ENCODE results near the gene KLHL10. TPM values are rescaled to one million over a fixed set of nuclear protein-coding genes. Genes with fewer than 3 reads are reported as not detected.

The KLHL10 gene
- total and polyA plus RNA-seq, 2 of the 13 experiments (the other 11 are each of a cell fraction or from before 2014, with no cell fraction given): 0.04 to 0.08 TPM

DNA sequence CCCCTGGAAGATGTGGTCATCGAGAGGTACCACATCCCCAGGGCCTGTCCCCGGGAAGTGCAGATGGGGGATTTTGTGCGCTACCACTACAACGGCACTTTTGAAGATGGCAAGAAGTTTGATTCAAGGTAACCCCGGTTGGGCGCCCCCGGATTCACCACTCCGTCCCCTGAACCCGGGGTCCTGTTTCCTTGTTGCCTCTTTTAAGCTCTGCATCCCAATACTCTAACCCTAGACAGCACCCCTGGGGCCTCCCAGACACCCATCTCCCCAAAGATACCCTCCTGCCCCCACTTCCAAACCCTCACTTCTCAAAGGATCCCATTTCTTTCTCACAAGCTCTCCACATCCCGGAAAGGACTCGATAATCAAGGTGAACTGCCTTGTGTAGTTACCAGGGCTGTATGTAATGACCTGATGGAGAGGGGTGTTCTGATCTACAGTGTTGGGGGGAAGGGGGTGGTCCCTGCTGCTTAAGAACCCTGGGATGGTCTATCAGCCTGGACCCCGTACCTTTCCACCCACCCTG lies 24.4 kb upstream of the KLHL10 start (continued):
- TF ChIP-seq, protein P1, sequence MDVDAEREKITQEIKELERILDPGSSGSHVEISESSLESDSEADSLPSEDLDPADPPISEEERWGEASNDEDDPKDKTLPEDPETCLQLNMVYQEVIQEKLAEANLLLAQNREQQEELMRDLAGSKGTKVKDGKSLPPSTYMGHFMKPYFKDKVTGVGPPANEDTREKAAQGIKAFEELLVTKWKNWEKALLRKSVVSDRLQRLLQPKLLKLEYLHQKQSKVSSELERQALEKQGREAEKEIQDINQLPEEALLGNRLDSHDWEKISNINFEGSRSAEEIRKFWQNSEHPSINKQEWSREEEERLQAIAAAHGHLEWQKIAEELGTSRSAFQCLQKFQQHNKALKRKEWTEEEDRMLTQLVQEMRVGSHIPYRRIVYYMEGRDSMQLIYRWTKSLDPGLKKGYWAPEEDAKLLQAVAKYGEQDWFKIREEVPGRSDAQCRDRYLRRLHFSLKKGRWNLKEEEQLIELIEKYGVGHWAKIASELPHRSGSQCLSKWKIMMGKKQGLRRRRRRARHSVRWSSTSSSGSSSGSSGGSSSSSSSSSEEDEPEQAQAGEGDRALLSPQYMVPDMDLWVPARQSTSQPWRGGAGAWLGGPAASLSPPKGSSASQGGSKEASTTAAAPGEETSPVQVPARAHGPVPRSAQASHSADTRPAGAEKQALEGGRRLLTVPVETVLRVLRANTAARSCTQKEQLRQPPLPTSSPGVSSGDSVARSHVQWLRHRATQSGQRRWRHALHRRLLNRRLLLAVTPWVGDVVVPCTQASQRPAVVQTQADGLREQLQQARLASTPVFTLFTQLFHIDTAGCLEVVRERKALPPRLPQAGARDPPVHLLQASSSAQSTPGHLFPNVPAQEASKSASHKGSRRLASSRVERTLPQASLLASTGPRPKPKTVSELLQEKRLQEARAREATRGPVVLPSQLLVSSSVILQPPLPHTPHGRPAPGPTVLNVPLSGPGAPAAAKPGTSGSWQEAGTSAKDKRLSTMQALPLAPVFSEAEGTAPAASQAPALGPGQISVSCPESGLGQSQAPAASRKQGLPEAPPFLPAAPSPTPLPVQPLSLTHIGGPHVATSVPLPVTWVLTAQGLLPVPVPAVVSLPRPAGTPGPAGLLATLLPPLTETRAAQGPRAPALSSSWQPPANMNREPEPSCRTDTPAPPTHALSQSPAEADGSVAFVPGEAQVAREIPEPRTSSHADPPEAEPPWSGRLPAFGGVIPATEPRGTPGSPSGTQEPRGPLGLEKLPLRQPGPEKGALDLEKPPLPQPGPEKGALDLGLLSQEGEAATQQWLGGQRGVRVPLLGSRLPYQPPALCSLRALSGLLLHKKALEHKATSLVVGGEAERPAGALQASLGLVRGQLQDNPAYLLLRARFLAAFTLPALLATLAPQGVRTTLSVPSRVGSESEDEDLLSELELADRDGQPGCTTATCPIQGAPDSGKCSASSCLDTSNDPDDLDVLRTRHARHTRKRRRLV (CRISPR knock-in tag; IDR thresholded peaks at IDR 0.05): 0 out of 2 replicates have a peak, but pooled peaks have one; percentile 25
- TF ChIP-seq, protein P2, sequence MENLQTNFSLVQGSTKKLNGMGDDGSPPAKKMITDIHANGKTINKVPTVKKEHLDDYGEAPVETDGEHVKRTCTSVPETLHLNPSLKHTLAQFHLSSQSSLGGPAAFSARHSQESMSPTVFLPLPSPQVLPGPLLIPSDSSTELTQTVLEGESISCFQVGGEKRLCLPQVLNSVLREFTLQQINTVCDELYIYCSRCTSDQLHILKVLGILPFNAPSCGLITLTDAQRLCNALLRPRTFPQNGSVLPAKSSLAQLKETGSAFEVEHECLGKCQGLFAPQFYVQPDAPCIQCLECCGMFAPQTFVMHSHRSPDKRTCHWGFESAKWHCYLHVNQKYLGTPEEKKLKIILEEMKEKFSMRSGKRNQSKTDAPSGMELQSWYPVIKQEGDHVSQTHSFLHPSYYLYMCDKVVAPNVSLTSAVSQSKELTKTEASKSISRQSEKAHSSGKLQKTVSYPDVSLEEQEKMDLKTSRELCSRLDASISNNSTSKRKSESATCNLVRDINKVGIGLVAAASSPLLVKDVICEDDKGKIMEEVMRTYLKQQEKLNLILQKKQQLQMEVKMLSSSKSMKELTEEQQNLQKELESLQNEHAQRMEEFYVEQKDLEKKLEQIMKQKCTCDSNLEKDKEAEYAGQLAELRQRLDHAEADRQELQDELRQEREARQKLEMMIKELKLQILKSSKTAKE (CRISPR knock-in tag; IDR thresholded peaks at IDR 0.05; ENCODE audit: borderline replicate concordance): no peak
- TF ChIP-seq ZNF530 (CRISPR knock-in tag; IDR thresholded peaks at IDR 0.05; ENCODE audit: low read depth): no peak
- TF ChIP-seq ZNF143 (CRISPR knock-in tag; IDR thresholded peaks at IDR 0.05): no peak
- TF ChIP-seq, protein P3, sequence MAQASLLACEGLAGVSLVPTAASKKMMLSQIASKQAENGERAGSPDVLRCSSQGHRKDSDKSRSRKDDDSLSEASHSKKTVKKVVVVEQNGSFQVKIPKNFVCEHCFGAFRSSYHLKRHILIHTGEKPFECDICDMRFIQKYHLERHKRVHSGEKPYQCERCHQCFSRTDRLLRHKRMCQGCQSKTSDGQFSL (CRISPR knock-in tag; IDR thresholded peaks at IDR 0.05): no peak
- no peak for TF ChIP-seq ZNF703 (CRISPR knock-in tag; IDR thresholded peaks at IDR 0.05; ENCODE audit: borderline replicate concordance)
- TF ChIP-seq ZSCAN29 (CRISPR knock-in tag; conservative IDR thresholded peaks at IDR 0.05): no peak
- no peak for TF ChIP-seq CEBPG (CRISPR knock-in tag; IDR thresholded peaks at IDR 0.05)
- 0 out of 2 replicates have a peak, but pooled peaks have one; percentile 34 for TF ChIP-seq ZNF333 (CRISPR knock-in tag; IDR thresholded peaks at IDR 0.05; ENCODE audit: borderline replicate concordance)
- TF ChIP-seq NR2F6 (IDR thresholded peaks at IDR 0.05): no peak
- no peak for TF ChIP-seq NR2F6 (CRISPR knock-in tag; IDR thresholded peaks at IDR 0.05)
- no peak for TF ChIP-seq IKZF5 (CRISPR knock-in tag; IDR thresholded peaks at IDR 0.05)
- TF ChIP-seq ZNF777 (CRISPR knock-in tag; IDR thresholded peaks at IDR 0.05): no peak
- no peak for TF ChIP-seq CCAR2 (optimal IDR thresholded peaks at IDR 0.05; ENCODE audit: low read depth, low read length)
- no peak for TF ChIP-seq ZNF296 (CRISPR knock-in tag; conservative IDR thresholded peaks at IDR 0.05)
- no peak for TF ChIP-seq ETS1 (CRISPR knock-in tag; IDR thresholded peaks at IDR 0.05)
- TF ChIP-seq MEIS1 (CRISPR knock-in tag; IDR thresholded peaks at IDR 0.05; ENCODE audit: borderline replicate concordance): no peak
- no peak for TF ChIP-seq ZNF629 (CRISPR knock-in tag; conservative IDR thresholded peaks at IDR 0.05)
- peak in 1 of 2 experiments; percentile 1; a peak in 1 of 4 replicates for TF ChIP-seq POLR2A (IDR thresholded peaks at IDR 0.05; ENCODE audit: insufficient read depth in 1 of 2, low read depth in 2 of 2, low read length in 2 of 2)
- no peak for TF ChIP-seq FIP1L1 (IDR thresholded peaks at IDR 0.05; ENCODE audit: borderline replicate concordance, insufficient read depth, low read depth, low read length)
- TF ChIP-seq ZBTB42 (CRISPR knock-in tag; IDR thresholded peaks at IDR 0.05): no peak
- TF ChIP-seq ZNF674 (CRISPR knock-in tag; IDR thresholded peaks at IDR 0.05; ENCODE audit: low read depth): no peak
